Ovary (tissue), 9 donors: ENCODE measurements around the gene RAB31. TPM values are rescaled to one million over a fixed set of nuclear protein-coding genes. Genes with fewer than 3 reads are reported as not detected.

ENCODE experiments used
- DNase-seq, 5 donors: peaks; one replicate each; pipeline ENCODE4 v3.0.0-alpha.2; 2019 to 2020
- H3K27ac ChIP-seq, 2 donors: fragments of 200-600 bp; one replicate each; pipeline versions ENCODE4 v1.5.1 to v1.8.0; 2019 to 2022
- H3K27me3 ChIP-seq: fragments of 200-600 bp; one replicate; pipeline ENCODE4 v1.8.0; 2022
- H3K36me3 ChIP-seq: fragments of 200-600 bp; sonication (generic); one replicate; pipeline ENCODE4 v1.5.1; 2019
- H3K4me1 ChIP-seq: one replicate; pipeline ENCODE4 v1.8.1; 2013; ENCODE audit warnings: mild to moderate bottlenecking, moderate library complexity; ENCODE audit not compliant: insufficient read depth
- H3K4me3 ChIP-seq: fragments of 200-600 bp; sonication (generic); one replicate; pipeline ENCODE4 v1.5.1; 2017
- H3K9me3 ChIP-seq, 2 donors: fragments of 200-600 bp in 1 of 2; sonication (generic) in 1 of 2; one replicate each; pipeline versions ENCODE4 v1.5.1 to v1.8.1; 2013 to 2019; ENCODE audit warnings: mild to moderate bottlenecking in 1 of 2, moderate library complexity in 1 of 2
- CTCF ChIP-seq, 3 donors: fragments of 450-650 bp in 2 of 3; fragments of 200-600 bp in 1 of 3; IDR thresholded peaks; one replicate each; pipeline versions ENCODE4 v1.5.1 to v1.8.0; 2016 to 2022; ENCODE audit warnings: antibody characterized with exemption in 3 of 3, mild to moderate bottlenecking in 1 of 3
- EP300 ChIP-seq: sonication (generic); formaldehyde crosslinking; IDR thresholded peaks from one replicate; pipeline ENCODE4 v1.6.1; 2017; ENCODE audit warnings: antibody characterized with exemption
- POLR2A ChIP-seq: fragments of 450-650 bp; IDR thresholded peaks from one replicate; pipeline ENCODE4 v1.6.1; 2017; ENCODE audit warnings: antibody characterized with exemption, mild to moderate bottlenecking, moderate library complexity
- WGBS, 3 donors: extraction: QIAGEN DNeasy Blood & Tissue Kit in 1 of 3; methylation state at CpG; one replicate each; pipeline versions ENCODE4 v1.1.5 to v1.1.7; 2013 to 2017; 5-methylcytosine and 5-hydroxymethylcytosine counted together
- intact Hi-C, 4 donors: fragments of 100-400 bp; cut with DNase I; formaldehyde crosslinking; loops; one replicate each; pipeline versions ENCODE4 v1.11.0 to v1.15.1; 2022 to 2023
- polyA plus RNA-seq, 2 donors: library from polyadenylated mRNA; stranded (reverse); fragments of 200-250 nt in 1 of 2; fragments of 350-450 nt in 1 of 2; fragmentation: Illumina TruSeq in 1 of 2; extraction: RNeasy Lipid Tissue Mini Kit (QIAGEN cat#74804) in 1 of 2; gene quantifications; one replicate each; pipeline ENCODE4 v1.2.3, GENCODE V29; 2013 to 2014
- total RNA-seq, 7 donors: library from RNA; depleted of rRNA in 2 of 7; stranded (reverse); fragments of >200 nt in 2 of 7; fragmentation: NEBNext Ultra II Directional in 3 of 7; extraction: Animal tissue kit (Norgen Biotek cat#: 25700) in 3 of 7; gene quantifications; one replicate each; pipeline versions ENCODE4 v1.1.0 to v1.2.4, GENCODE V29; 2016 to 2023
- donor health status: DM: no; HTN: no; CAD: no; lungs with moderate emphysema.
- donor health status: DM: no; HTN: no; CAD: no.
- donor health status: Bipolar disorder and iron deficiency.
- donor health status: DM: yes; HTN: yes; CAD: no.
- donor health status: DM: no; HTN: no; CAD: no.
- donor health status: DM: yes; HTN: yes; CAD: no.

RAB31 gene
- total and polyA plus RNA-seq, 9 donors = 37.9 to 188 (median 62.8) TPM

GRCh38 chr18:9884090-9884489, 176.0 kb downstream of the RAB31 start:
- Histone ChIP-seq H3K36me3 (no peaks in the 10 kb centered on the region), H3K9me3 (no peaks in the 10 kb centered on the region), H3K4me3 (no peak overlapping the region), H3K27me3 (no peaks in the 10 kb centered on the region), H3K4me1 (peaks cover 3% of the 10 kb centered on the region), H3K27ac (no peak overlapping the region)
- no peak for TF ChIP-seq EP300
- TF ChIP-seq CTCF (IDR thresholded peaks at IDR 0.05) = no peak
- TF ChIP-seq POLR2A = no peak
- DNase-seq = no peak
- intact Hi-C loops = no loop called here
- WGBS, 3 donors = 92% methylated on average over 6 of the region's 6 CpGs

DNA sequence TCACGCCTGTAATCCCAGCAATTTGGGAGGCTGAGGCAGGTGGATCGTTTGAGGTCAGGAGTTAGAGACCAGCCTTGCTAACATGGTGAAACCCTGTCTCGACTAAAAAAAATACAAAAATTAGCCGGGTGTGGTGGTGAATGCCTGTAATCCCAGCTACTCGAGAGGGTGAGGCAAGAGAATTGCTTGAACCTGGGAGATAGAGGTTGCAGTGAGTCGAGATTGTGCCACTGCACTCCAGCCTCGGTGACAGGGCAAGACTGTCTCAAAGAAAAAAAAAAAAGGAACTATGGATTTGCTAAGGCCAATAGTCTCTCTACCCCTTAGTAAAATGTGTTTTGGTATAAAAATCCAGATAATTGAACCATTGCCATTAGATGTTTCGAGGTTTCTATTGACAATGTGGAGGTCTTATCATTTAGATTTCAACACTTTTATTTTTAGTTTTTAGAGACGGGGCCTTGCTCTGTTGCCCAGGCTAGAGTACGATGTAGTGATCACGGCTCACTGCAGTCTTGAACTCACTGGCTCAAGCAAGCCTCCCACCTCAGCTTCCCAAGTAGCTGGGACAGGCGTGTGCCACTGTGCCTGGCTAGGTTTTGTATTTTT, 176.5 kb downstream of the RAB31 start:
- Histone ChIP-seq H3K27me3 (no peaks in the 10 kb centered on the region), H3K4me1 (peaks cover 3% of the 10 kb centered on the region), H3K4me3 (no peak overlapping the region), H3K9me3 (no peaks in the 10 kb centered on the region), H3K27ac (no peak overlapping the region), H3K36me3 (no peaks in the 10 kb centered on the region)
- TF ChIP-seq POLR2A = no peak
- no peak for TF ChIP-seq CTCF (IDR thresholded peaks at IDR 0.05)
- TF ChIP-seq EP300 = no peak
- 88 to 92% (median 89%) methylated on average over 12 of the region's 12 CpGs for WGBS, 3 donors
- DNase-seq = no peak
- intact Hi-C loops = no loop called here

DNA sequence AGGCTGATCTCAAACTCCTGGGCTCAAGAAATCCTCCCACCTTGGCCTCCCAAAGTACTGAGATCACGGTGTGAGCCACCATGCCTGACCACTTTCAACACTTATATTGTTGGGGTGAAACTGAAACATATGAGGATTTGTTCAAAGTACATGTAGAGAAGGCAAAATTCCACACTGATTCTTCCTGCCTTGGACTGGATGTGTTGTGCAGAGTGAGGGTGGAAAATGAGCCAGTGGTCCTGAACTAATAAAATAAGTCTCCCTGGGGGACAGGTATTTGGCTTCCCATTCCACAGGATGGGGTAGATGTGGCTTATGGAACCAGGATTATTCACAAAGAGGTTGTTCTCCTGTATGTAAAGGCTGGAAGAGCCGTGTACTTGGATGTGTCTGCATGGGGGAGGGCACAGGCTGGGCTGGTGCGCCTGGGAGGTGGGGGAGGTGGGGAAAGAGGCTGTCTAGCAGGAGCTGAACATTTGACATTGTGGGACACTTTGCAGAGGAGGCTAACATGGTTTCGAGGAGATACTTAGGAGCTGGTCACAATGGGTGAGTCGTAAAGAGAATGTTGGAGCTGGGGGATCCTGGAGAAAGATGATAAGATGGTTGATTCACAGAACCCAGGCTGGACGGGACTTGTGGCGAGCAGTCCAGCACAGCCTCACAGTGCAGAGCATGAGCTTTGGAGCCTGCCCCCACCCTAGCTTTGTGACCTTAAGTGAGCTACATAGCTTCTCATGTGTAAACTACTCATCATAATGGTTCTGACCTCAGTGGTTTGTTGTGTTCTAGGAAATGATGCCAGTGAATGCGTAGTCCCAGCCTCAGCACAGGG, 177.3 kb downstream of the RAB31 start, which contains the start of gene TXNDC2:
TSS of gene TXNDC2 (plus strand) at position 804 of the 835 bp plus-strand sequence. CDS start 708 bp downstream, outside the sequence.
- H3K27me3 ChIP-seq = no peaks in the 10 kb centered on the region
- H3K4me1 ChIP-seq = no peaks in the 10 kb centered on the region
- DNase-seq = no peak
- H3K4me3 ChIP-seq = no peak within 1 kb of the TSS
- H3K9me3 ChIP-seq = no peaks in the 10 kb centered on the region
- TF ChIP-seq POLR2A = no peak
- TF ChIP-seq EP300 = no peak
- TF ChIP-seq CTCF (IDR thresholded peaks at IDR 0.05) = no peak
- no peak within 1 kb of the TSS for H3K27ac ChIP-seq
- intact Hi-C loops = no loop called here
- no peaks in the 10 kb centered on the region for H3K36me3 ChIP-seq
- WGBS, 3 donors = 85 to 95% (median 87%) methylated on average over 8 of the region's 8 CpGs

- intact Hi-C loops = no loop called here
These were observed 177.9 kb downstream of the RAB31 start for GRCh38 chr18:9886005-9886348.

More at GRCh38 chr18:9886005-9886348, 177.9 kb downstream of the RAB31 start:
- Histone ChIP-seq H3K27me3 (no peaks in the 10 kb centered on the region), H3K4me3 (no peak overlapping the region), H3K9me3 (no peaks in the 10 kb centered on the region), H3K4me1 (no peaks in the 10 kb centered on the region), H3K27ac (no peak overlapping the region), H3K36me3 (no peaks in the 10 kb centered on the region)
- no peak for DNase-seq
- 94 to 98% (median 95%) methylated on average over 3 of the region's 3 CpGs for WGBS, 3 donors
- no peak for TF ChIP-seq CTCF (IDR thresholded peaks at IDR 0.05)
- TF ChIP-seq POLR2A = no peak
- TF ChIP-seq EP300 = no peak
